Kidney glomerular epithelial cell (primary cell): ENCODE measurements around the gene EPHB1.

Source experiments
- DNase-seq: peaks from one replicate; lab custom pipeline; 2025; lab: John Stamatoyannopoulos, UW

EPHB1 gene

DNA sequence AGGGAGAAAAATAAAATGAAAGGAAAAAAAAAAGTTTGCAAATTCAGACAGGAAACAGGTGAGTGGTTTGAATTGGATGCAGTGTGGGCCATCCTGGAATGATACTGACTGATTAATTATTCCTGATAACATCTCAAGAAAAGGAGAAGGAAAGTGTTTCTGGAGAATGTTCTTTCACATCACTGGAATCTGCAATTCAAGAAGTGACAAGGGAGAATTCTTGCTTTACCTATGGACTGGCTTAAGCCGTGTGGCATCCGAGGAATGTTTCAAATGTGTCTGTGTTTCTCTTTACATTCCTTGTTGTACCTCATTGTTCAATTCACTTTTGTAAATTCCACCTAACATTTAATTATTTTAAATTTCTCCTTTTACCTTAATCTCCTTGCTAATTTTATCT lies 465.0 kb downstream of the EPHB1 start:
- DNase-seq, result no peak

DNA sequence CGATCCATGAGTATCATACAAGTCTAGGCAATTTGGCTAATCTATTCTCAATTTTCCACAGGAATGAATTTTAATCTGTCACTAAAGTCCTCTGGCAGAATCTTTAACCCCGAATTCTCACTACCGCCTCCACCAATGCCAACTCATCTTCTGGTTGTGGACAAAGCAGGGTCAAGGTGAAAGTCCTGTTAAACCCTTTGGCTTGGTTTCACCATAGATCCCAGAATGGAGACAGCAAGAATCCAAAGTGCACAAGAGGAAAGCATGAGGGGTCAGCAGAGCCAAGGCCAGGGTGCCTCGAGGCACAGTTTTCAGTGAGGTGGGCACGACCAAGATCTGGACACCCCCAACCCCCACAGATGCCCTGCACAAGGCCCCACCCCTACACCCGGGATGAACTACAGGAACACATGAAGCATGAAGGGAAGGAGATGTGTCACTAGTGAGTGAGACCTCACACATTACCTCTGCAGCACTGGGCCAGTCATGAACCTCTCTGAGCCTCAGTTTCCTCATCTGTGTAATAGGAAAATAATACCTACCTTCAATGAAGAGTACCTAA lies 466.2 kb downstream of the EPHB1 start:
- no peak for DNase-seq

DNA sequence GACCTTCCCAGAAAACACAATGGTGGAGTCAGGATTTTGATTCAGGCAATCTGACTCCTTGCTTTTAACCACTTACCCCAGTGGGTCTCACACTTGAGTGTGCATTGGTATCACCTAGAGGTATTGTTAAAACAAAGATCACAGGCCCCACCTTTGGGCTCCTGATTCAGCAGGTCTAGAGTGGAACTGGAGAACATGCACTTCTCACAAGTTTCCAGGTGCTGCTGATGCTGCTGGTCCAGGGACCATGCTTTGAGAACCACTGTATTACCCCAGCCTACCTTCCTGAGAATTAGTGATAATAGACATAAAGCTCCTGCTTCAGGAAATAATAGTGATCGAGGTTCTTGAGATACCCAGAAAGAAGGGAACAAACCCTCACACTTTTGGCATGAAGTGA lies 466.9 kb downstream of the EPHB1 start:
- no peak for DNase-seq

DNA sequence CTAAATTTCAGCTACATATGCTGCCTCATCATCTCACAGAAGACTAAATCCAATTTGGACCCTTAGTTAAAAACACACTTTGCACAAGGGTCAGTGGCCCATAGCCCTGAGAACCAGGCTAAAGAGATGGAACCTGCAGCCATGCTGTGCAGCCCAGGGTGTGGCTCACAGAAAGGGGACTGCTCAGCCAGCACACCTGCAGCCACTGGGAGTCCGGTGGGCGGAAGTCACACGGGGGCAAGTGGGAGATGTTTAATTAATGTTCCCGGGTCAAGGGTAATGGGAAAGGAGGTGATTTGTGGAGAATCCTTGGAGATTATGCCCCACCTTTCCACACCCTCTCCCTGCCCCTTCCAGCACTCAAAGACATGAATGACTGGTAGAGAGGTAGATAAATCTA lies 467.4 kb downstream of the EPHB1 start:
- DNase-seq, result no peak

DNA sequence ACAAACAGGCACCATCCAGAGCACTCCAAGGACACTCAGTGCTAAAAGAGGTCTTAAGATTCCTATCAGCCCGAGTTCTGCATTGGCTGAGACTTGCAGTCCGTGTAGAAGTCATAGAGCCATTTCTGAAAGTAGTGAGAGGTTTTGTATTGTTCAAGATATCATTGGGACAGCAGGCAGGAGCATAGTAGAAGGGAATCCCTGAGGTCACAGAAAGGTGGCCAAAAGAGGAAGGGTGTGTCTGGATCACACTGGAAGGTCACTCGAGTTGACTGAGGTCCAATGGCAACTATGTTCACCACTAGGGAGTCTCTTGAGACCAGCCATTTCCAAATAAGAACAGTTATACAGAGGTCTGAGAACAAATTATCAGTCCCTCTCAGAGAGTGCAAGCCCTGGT lies 468.3 kb downstream of the EPHB1 start:
- no peak for DNase-seq

DNA sequence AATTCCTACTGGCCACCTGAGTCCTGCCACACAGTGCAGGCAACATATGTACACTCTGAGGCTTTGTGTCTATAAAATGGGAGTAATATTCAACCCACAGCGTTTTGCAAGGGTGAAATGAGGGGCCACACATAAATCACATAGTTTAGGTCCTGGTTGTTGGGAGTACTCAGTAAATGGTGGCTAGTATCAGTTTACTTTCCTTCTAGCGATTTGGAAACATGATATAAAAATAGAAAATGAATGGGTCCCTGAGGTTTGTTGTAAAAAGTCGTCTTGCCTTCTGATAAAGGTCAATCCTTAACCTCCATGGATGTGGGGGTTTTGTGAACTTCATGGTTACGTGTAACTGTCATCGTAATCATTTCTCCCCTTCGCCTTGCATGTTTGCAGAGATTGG lies 472.4 kb downstream of the EPHB1 start:
- DNase-seq, result no peak

DNA sequence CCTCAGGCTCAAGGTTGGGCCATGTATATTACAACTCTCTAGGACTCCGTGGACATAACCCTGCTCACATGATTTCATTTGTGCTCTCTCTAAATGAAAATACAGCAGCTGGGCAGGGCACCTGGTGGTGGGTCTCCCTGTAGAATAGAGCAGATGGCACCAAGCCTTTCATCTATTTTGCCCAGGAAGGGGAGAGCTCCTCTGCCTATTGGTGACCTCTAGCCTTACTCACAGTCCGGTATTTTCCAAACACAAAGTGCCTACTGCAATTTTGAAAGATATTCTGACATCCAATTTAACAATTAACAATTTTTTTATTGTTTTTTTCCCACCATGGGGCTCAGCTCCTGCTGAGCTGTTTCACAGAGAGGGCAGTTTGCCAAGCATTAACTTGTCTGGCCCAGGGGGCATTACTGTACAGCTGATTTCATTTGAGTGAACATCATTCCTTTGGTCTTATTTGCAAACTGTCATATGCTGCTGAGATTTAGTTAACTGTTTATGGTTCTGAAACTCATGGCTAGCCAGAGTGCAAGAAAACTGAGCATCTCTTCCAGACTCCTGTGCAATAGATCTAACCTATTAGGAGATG lies 474.0 kb downstream of the EPHB1 start:
- no peak for DNase-seq

DNA sequence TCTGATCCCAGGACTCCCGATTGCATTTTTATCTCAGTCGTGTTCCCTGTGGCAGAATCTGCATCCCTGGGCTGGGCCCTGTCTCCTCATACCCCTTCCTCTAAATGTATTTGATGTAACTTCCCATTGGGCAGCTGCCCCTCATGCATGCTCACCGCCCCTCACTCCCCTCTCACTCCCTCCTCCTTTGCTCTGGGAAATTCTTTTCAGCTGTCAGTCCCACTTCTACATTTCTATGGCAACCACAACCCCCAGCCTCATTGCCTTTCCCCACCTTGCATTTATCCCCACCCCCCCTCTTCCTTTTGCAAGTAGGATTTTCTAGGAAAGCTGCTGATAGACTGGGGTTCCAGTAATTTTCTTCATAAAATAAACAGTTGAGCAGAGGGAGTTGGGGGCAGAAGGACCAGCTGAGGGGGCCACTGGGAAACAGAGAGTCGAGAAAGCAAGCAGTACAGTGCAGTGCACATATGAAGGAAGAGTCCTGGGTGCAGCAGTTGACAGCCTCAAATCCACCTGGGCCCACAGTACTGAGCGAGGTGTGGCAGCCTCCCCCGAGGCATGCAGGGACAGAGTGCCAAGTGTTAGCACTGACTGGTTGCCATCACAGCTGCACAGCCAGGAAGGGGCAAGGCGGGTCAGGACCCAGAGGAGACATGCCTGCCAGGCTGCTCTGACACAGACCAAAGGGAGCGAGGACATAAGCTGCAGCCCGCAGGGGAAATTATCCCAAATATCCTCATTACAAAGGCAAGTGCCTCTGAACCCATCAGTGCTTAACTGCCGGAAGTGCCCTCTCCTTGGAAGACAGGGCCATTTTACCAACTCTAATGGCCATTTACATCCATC lies 476.3 kb downstream of the EPHB1 start:
- no peak for DNase-seq

DNA sequence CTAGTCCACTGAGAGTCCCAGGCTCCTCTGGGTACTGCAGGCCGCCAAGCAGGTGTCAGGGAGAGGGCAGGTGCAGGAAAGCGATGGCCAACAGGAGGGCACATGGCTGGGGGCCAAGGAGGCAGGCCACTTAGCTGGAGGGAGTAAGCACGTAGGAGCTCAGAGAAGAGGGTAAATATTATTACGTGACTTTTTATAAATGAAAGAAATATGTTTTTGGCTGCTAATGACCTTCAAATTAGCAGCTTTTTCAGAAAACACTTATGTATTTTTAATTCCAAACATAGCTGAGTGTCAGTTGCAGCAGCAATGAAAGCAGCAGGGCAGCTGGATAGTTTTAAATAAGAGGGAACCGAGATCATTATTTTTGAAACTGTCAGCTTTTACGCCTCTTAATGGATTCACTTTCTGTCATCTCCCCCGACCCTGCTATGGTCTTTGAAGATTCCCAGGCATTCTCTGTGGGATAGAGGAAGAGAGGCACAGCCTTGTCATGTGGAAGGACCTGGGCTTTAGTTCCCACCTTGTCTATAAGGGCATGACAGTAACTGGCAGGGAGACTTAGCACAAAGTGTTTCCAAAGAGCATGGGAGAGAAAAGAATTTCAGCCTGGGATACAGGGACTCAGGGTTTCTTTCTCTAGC lies 477.1 kb downstream of the EPHB1 start:
- no peak for DNase-seq

DNA sequence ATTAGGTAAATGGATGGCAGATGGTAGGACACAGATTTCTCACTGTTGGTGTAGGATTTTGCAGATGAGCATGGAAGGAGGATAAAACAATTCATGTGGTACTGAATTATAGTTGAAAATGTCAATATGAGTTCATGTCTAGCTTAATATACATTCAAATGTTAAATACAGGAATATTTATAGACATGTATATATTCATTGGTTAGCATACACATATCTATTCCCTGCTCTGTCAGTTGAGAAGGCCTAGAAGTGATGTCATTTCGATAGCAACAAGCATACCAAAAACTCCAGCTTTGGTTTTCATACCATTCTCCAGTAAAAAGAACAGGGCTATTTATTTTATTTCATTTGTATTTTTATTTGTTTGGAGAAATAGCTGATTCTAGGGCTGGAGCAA lies 497.1 kb downstream of the EPHB1 start:
- no peak for DNase-seq

DNA sequence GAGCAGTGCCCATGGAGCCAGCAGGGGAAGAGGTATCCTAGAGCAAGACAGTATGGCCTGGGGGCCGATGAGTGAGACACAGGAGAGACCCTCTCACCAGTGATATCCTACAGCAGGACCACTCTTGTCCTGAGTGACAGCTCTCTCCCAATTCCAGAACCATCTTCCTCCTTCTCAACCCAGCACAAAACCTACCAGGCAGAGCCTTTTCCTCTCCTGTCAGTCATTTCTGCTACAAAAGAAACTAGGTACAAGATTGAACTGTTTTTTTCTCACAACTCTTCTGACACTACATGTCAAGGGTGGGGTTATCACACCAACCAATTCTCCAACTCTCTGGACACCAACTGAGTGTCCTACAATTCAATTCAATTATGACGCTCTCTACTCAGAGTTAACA lies 506.6 kb downstream of the EPHB1 start:
- no peak for DNase-seq

DNA sequence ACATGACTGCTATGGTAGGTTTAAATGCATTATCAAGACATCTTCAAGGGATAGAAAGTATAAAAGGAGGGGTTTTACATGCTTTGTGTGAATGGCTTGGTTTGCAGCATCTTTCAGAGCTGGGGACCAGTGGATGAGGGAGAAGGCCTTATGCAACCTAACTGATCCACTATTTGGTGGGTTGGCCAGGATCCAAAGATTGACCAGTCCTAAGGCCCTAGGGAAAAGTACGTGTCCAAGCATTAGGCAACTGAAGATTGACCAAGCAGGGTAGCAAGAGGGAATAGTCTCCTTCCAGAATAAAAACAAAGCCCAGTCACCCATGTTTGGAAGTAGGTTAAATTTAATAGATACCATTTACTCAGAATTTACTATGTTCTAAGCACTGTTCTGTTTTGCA lies 509.3 kb downstream of the EPHB1 start:
- DNase-seq, result no peak
